ENCODE measurements around the gene KRTAP4-9. TPM values are rescaled to one million over a fixed set of nuclear protein-coding genes. Genes with fewer than 3 reads are reported as not detected.

Gene KRTAP4-9
- total and polyA plus RNA-seq, 10 of the 15 experiments (the other 5 are each of a cell fraction or from before 2014, with no cell fraction given), result not detected

GRCh38 chr17:41058741-41059140, 46.4 kb upstream of the KRTAP4-9 start:
- no peak for DNase-seq (ENCODE audit: low read depth, low spot score)
- H3K27me3 ChIP-seq (replicated peaks in 1 of 2; ENCODE audit: control insufficient read depth in 2 of 2, insufficient read depth in 2 of 2, low read length in 1 of 2), result no peaks in the 10 kb centered on the region
- no peak overlapping the region for H3K4me2 ChIP-seq (ENCODE audit: control insufficient read depth, insufficient read depth)
- intact Hi-C loops (cut with micrococcal nuclease; ENCODE audit: unreplicated experiment), result no loop called here
- no peak for ATAC-seq
- no peak overlapping the region for H3K4me3 ChIP-seq
- H2AFZ ChIP-seq (ENCODE audit: control insufficient read depth, low read depth, low read length), result no peak overlapping the region
- H3K9me3 ChIP-seq (replicated peaks; ENCODE audit: control insufficient read depth, insufficient read depth, low read length), result no peaks in the 10 kb centered on the region
- no peaks in the 10 kb centered on the region for H3K36me3 ChIP-seq (ENCODE audit: control insufficient read depth in 2 of 2, insufficient read depth in 2 of 2, low read length in 1 of 2)
- no peaks in the 10 kb centered on the region for H3K4me1 ChIP-seq (ENCODE audit: control insufficient read depth, insufficient read depth, low read length)
- SMC1A ChIA-PET (ENCODE audit: uncharacterized antibody, unreplicated experiment), result interaction anchor here (0.6 kb wide), 1 partner anchor 386 kb away, joined by 3 read pairs; no protein-coding TSS in a partner anchor
- no peak overlapping the region for H3K9ac ChIP-seq (ENCODE audit: control insufficient read depth, insufficient read depth, low read length)
- POLR2A ChIA-PET, result no interaction called here
- 17% methylated on average over 5 of the region's 5 CpGs for WGBS (ENCODE audit: insufficient coverage, insufficient replicate concordance, low lambda C conversion rate, missing lambda C conversion rate)
- in situ Hi-C loops (cut with MboI), result no loop called here
- no peak for FAIRE-seq
- RAD21 ChIA-PET (ENCODE audit: unreplicated experiment), result no interaction called here
- H4K20me1 ChIP-seq (ENCODE audit: control insufficient read depth, insufficient read depth), result no peaks in the 10 kb centered on the region
- no peaks in the 10 kb centered on the region for H3K79me2 ChIP-seq (ENCODE audit: control insufficient read depth, insufficient read depth, low read length)
- BruUV-seq (replicated peaks), result no TSS peak
- H3K27ac ChIP-seq (ENCODE audit: control insufficient read depth, insufficient read depth), result no peak overlapping the region
- CTCF ChIA-PET, result no interaction called here
- TF ChIP-seq BRCA1 (IDR thresholded peaks at IDR 0.05; ENCODE audit: low read depth, low read length) (no peak), NR2C1 (IDR thresholded peaks at IDR 0.05) (no peak), ZNF384 (IDR thresholded peaks at IDR 0.05; ENCODE audit: borderline replicate concordance, low read depth, low read length) (no peak), EGR1 (IDR thresholded peaks at IDR 0.05; ENCODE audit: borderline replicate concordance in 1 of 2, low read depth in 2 of 2, low read length in 2 of 2) (no peak), CTCF (IDR thresholded peaks at IDR 0.05 in 2 of 3, conservative IDR thresholded peaks at IDR 0.05 in 1 of 3; ENCODE audit: control insufficient read depth in 2 of 3, extremely low read depth in 1 of 3, insufficient read depth in 1 of 3, low read depth in 3 of 3, low read length in 3 of 3) (no peak), RAD51 (IDR thresholded peaks at IDR 0.05) (no peak), ZNF622 (IDR thresholded peaks at IDR 0.05) (no peak), ZNF217 (IDR thresholded peaks at IDR 0.05) (no peak), ZZZ3 (IDR thresholded peaks at IDR 0.05; ENCODE audit: control insufficient read depth, insufficient read length, low read depth) (no peak), KAT2A (conservative IDR thresholded peaks at IDR 0.05; ENCODE audit: control insufficient read depth, low read depth, low read length) (no peak)
- TF ChIP-seq, protein P1, sequence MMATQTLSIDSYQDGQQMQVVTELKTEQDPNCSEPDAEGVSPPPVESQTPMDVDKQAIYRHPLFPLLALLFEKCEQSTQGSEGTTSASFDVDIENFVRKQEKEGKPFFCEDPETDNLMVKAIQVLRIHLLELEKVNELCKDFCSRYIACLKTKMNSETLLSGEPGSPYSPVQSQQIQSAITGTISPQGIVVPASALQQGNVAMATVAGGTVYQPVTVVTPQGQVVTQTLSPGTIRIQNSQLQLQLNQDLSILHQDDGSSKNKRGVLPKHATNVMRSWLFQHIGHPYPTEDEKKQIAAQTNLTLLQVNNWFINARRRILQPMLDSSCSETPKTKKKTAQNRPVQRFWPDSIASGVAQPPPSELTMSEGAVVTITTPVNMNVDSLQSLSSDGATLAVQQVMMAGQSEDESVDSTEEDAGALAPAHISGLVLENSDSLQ (IDR thresholded peaks at IDR 0.05), result no peak
- TF ChIP-seq, protein P2, sequence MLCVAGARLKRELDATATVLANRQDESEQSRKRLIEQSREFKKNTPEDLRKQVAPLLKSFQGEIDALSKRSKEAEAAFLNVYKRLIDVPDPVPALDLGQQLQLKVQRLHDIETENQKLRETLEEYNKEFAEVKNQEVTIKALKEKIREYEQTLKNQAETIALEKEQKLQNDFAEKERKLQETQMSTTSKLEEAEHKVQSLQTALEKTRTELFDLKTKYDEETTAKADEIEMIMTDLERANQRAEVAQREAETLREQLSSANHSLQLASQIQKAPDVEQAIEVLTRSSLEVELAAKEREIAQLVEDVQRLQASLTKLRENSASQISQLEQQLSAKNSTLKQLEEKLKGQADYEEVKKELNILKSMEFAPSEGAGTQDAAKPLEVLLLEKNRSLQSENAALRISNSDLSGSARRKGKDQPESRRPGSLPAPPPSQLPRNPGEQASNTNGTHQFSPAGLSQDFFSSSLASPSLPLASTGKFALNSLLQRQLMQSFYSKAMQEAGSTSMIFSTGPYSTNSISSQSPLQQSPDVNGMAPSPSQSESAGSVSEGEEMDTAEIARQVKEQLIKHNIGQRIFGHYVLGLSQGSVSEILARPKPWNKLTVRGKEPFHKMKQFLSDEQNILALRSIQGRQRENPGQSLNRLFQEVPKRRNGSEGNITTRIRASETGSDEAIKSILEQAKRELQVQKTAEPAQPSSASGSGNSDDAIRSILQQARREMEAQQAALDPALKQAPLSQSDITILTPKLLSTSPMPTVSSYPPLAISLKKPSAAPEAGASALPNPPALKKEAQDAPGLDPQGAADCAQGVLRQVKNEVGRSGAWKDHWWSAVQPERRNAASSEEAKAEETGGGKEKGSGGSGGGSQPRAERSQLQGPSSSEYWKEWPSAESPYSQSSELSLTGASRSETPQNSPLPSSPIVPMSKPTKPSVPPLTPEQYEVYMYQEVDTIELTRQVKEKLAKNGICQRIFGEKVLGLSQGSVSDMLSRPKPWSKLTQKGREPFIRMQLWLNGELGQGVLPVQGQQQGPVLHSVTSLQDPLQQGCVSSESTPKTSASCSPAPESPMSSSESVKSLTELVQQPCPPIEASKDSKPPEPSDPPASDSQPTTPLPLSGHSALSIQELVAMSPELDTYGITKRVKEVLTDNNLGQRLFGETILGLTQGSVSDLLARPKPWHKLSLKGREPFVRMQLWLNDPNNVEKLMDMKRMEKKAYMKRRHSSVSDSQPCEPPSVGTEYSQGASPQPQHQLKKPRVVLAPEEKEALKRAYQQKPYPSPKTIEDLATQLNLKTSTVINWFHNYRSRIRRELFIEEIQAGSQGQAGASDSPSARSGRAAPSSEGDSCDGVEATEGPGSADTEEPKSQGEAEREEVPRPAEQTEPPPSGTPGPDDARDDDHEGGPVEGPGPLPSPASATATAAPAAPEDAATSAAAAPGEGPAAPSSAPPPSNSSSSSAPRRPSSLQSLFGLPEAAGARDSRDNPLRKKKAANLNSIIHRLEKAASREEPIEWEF (IDR thresholded peaks at IDR 0.05; ENCODE audit: insufficient replicate concordance, low read depth, low read length), result no peak
- TF ChIP-seq, protein P3, sequence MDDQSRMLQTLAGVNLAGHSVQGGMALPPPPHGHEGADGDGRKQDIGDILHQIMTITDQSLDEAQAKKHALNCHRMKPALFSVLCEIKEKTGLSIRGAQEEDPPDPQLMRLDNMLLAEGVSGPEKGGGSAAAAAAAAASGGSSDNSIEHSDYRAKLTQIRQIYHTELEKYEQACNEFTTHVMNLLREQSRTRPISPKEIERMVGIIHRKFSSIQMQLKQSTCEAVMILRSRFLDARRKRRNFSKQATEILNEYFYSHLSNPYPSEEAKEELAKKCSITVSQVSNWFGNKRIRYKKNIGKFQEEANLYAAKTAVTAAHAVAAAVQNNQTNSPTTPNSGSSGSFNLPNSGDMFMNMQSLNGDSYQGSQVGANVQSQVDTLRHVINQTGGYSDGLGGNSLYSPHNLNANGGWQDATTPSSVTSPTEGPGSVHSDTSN (IDR thresholded peaks at IDR 0.05; ENCODE audit: insufficient replicate concordance, low read depth, low read length), result no peak
